Type B pancreatic cell (in vitro differentiated cells): Measurements from ENCODE around the gene CAMK1. TPM values are rescaled to one million over a fixed set of nuclear protein-coding genes. Genes with fewer than 3 reads are reported as not detected.
"Not testable (repeated sequence)": the region's sequence is repeated elsewhere in the genome, so short reads cannot be mapped to it uniquely, and the experiment has no call there.

Experiments used
- DNase-seq: peaks from one replicate; pipeline ENCODE4 v3.0.0; 2021; ENCODE audit warnings: mixed read lengths; ENCODE audit not compliant: unreplicated experiment; ENCODE audit errors: extremely low spot score
- H3K27ac Mint-ChIP-seq: 2 replicates; pipeline ENCODE4 v1.8.0; 2021; ENCODE audit warnings: mild to moderate bottlenecking, mixed read lengths
- H3K27me3 Mint-ChIP-seq: 2 replicates; pipeline ENCODE4 v1.8.0; 2021; ENCODE audit warnings: mixed read lengths
- H3K36me3 Mint-ChIP-seq: 2 replicates; pipeline ENCODE4 v1.8.0; 2021; ENCODE audit warnings: mixed read lengths
- H3K4me1 Mint-ChIP-seq: one replicate; pipeline ENCODE4 v1.8.0; 2021; ENCODE audit warnings: mixed read lengths; ENCODE audit not compliant: unreplicated experiment
- H3K4me3 Mint-ChIP-seq: 2 replicates; pipeline ENCODE4 v1.8.0; 2021; ENCODE audit warnings: mild to moderate bottlenecking, mixed read lengths
- H3K9me3 Mint-ChIP-seq: 2 replicates; pipeline ENCODE4 v1.8.0; 2021; ENCODE audit warnings: mixed read lengths
- total RNA-seq: library from RNA; stranded (reverse); gene quantifications from 2 replicates; pipeline ENCODE4 v1.2.1, GENCODE V29; 2021; ENCODE audit warnings: low replicate concordance
- TF ChIP-seq, protein P1 (sequence below): fragments of 200-600 bp; sonication (generic); conservative IDR thresholded peaks from 2 replicates; pipeline ENCODE4 v1.5.0; 2021; ENCODE audit warnings: antibody characterized with exemption, mild to moderate bottlenecking

CAMK1 gene
- total RNA-seq, 1 donor from 2014 or later, result 9.1 TPM

DNA sequence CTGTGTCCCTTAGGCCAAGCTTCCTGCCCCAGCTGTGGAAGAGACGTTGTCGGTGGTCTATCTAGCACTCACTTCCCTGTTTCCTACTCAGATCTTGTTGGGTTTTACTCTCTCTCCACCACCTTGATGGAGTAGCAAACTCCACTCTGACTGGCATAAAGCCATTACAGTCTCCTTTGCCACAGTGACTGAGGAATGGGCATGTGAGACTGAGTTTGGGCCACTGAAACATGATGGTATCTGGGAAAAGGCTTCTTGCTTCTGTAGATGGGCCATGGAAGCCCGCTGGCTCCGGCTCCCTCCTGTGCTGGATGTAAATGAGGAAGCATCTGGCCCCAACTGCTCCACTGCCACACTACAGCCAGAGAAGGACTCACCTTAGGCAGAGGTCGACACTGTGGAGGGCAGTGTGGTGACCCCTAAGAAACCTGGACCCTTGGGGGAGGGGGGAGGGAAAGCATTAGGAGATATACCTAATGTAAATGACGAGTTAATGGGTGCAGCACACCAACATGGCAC, 9.4 kb upstream of the CAMK1 start:
- no peaks in the 10 kb centered on the region for H3K9me3 Mint-ChIP-seq
- no peaks in the 10 kb centered on the region for H3K27me3 Mint-ChIP-seq
- no peak overlapping the region for H3K27ac Mint-ChIP-seq
- no peak overlapping the region for H3K4me3 Mint-ChIP-seq
- no peaks in the 10 kb centered on the region for H3K4me1 Mint-ChIP-seq
- DNase-seq, result no peak
- H3K36me3 Mint-ChIP-seq, result peaks cover 4% of the 10 kb centered on the region
- TF ChIP-seq, protein P1, sequence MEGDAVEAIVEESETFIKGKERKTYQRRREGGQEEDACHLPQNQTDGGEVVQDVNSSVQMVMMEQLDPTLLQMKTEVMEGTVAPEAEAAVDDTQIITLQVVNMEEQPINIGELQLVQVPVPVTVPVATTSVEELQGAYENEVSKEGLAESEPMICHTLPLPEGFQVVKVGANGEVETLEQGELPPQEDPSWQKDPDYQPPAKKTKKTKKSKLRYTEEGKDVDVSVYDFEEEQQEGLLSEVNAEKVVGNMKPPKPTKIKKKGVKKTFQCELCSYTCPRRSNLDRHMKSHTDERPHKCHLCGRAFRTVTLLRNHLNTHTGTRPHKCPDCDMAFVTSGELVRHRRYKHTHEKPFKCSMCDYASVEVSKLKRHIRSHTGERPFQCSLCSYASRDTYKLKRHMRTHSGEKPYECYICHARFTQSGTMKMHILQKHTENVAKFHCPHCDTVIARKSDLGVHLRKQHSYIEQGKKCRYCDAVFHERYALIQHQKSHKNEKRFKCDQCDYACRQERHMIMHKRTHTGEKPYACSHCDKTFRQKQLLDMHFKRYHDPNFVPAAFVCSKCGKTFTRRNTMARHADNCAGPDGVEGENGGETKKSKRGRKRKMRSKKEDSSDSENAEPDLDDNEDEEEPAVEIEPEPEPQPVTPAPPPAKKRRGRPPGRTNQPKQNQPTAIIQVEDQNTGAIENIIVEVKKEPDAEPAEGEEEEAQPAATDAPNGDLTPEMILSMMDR, result no peak

DNA sequence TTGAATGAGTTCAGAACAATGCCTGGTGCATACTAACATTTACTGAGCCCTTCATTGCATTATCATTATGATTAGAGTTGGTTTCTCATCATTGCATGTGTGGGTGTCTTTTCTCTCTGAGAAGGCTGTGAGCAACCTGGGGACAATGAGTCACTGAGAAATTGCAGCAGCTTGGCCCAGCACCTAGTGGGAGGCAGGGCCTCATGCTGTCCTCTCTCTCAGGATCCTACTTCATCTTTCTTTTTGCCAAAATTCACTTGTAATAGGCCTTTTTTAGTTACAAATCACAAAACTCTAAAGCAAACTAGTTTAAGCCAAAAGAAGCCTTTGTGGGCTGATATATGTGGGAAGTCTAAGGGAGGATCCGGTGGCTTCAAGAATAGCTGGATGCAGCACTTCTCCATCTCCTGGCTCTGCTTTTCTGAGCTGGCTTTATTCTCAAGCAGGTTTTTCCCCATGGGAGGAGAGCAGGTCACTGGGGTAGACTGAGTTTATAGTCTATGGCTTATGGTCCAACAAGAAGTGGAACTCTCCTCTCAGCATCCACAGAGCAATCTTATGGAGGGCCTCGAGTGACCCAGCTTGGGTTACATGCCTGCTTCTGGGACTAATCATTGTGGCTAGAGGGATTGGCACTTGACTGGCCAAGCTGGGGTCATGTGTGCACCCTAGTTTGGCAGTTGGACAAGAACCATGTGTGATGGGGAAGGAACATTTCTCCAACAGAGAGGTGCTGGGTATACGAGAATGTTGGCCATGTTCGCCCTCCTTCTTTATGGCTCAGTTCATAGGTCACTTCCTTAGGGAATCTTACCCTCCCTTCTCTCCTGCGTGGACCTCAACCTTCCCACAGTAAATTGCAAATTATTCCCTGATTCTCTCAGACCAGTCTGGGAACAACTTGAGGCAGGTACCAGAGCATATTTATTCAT, 8.7 kb upstream of the CAMK1 start:
- TF ChIP-seq, protein P1, result no peak
- Mint-ChIP-seq H3K27ac (no peak overlapping the region), H3K36me3 (peaks cover 4% of the 10 kb centered on the region), H3K9me3 (no peaks in the 10 kb centered on the region), H3K27me3 (no peaks in the 10 kb centered on the region), H3K4me1 (no peaks in the 10 kb centered on the region), H3K4me3 (no peak overlapping the region)
- no peak for DNase-seq

DNA sequence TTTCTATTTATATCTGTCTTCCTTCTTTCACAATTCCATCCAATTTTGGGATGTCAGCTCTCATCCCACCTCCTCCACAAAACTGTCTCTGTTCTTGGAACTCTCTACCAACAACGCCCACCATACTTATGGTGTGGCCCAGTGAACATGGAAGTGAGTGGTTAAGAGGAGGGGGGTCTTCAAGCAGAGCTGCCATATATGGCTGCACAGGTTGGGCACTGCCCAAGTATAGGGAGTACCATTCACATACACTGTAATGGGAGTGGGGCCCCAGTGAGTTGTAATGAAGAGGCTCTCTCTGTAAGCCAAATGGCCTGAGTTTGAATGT, 7.9 kb upstream of the CAMK1 start:
- TF ChIP-seq, protein P1, result no peak
- no peak overlapping the region for H3K4me3 Mint-ChIP-seq
- H3K4me1 Mint-ChIP-seq, result no peaks in the 10 kb centered on the region
- DNase-seq, result no peak
- peaks cover under 1% of the 10 kb centered on the region for H3K36me3 Mint-ChIP-seq
- no peaks in the 10 kb centered on the region for H3K9me3 Mint-ChIP-seq
- H3K27ac Mint-ChIP-seq, result no peak overlapping the region
- no peaks in the 10 kb centered on the region for H3K27me3 Mint-ChIP-seq

DNA sequence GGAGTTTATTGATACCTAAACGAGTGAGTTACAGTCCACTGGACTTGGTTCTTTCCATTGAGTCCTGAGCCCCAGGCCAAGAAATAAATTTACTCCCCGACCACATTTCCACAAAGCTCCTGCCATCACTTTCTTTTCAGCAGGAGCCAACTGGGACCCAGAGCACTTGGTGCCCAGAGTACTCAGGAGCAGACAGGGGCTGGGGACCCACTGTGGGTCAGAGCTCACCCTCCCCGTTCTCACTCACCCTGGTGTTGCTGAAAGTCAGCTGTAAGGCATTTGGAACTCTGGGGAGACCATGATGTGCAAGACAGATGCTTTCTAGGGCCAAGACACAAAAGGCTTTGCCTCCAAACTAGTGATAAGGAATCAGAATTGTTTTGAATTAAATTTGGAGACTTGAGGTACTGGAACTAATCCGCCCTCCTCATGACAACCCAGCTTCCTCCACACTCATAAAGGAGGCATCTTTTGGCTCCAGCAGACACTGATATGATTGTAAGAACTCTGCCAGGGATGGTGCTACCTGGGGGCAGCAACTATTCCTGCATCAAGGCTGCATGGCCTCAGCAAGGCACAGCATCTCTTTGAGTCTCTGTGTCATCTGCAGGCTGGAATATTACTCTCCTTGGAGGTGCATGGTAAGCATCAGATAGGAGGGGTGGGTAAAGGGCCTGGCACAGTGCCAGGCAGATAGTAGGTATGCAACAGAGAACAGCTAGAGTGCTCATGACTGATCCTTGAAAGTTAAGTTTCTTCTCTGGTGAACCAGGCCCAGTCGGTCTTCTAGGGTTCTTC, 7.3 kb upstream of the CAMK1 start:
- Mint-ChIP-seq H3K9me3 (no peaks in the 10 kb centered on the region), H3K36me3 (no peaks in the 10 kb centered on the region), H3K4me1 (no peaks in the 10 kb centered on the region), H3K27ac (no peak overlapping the region), H3K4me3 (no peak overlapping the region), H3K27me3 (no peaks in the 10 kb centered on the region)
- TF ChIP-seq, protein P1, result no peak
- no peak for DNase-seq

DNA sequence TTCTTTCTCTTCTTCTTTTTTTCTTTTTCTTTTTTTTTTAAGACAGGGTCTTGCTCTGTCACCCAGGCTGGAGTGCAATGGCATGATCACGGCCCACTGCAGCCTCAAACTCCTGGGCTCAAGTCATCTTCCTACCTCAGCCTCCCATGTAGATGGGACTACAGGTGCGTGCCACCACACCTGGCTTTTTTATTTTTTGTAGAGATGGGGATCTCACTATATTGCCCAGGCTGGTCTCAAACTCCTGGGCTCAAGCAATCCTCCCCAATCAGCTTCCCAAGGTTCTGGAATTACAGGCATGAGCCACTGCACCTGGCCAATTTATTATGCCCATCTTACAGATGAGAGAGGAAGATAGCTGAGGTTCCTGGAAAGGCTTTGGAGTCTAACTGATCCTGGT, 1.3 kb upstream of the CAMK1 start:
- not testable (repeated sequence) for H3K9me3 Mint-ChIP-seq, H3K27ac Mint-ChIP-seq, H3K4me1 Mint-ChIP-seq, H3K27me3 Mint-ChIP-seq, DNase-seq, H3K36me3 Mint-ChIP-seq
- peak overlapping the region; percentile 63 for H3K4me3 Mint-ChIP-seq
